Psoas muscle (tissue), 8 donors: ENCODE results near the gene RBKS. TPM values are rescaled to one million over a fixed set of nuclear protein-coding genes. Genes with fewer than 3 reads are reported as not detected.
A peak's percentile ranks its signal among the peaks of the same experiment; 100 is the strongest.

Source experiments
- ATAC-seq, 4 donors: fragments of 200-7000 bp; cut with Tn5 transposase; one replicate each; pipeline ENCODE4 v1.9.1; 2020; ENCODE audit warnings: moderate library complexity in 3 of 4, mild to moderate bottlenecking in 2 of 4
- DNase-seq, 2 donors: peaks; one replicate each; pipeline ENCODE4 v3.0.0-alpha.2; 2020
- H3K27ac ChIP-seq: fragments of 200-600 bp; one replicate; pipeline ENCODE4 v1.8.0; 2022
- H3K27me3 ChIP-seq, 3 donors: fragments of 200-600 bp in 1 of 3; one replicate each; pipeline versions ENCODE4 v1.6.1 to v1.8.0; 2013 to 2022; ENCODE audit warnings: low read length in 2 of 3, mild to moderate bottlenecking in 2 of 3, moderate library complexity in 1 of 3; ENCODE audit not compliant: insufficient read depth in 3 of 3
- H3K36me3 ChIP-seq, 2 donors: fragments of 200-600 bp in 1 of 2; one replicate each; pipeline versions ENCODE4 v1.6.1 to v1.8.0; 2013 to 2022; ENCODE audit warnings: low read depth in 1 of 2, mild to moderate bottlenecking in 1 of 2, moderate library complexity in 1 of 2; ENCODE audit not compliant: insufficient read depth in 1 of 2
- H3K4me1 ChIP-seq: fragments of 200-600 bp; one replicate; pipeline ENCODE4 v1.8.0; 2022
- H3K4me3 ChIP-seq: fragments of 200-600 bp; one replicate; pipeline ENCODE4 v1.8.0; 2022; ENCODE audit warnings: mild to moderate bottlenecking
- H3K9me3 ChIP-seq: fragments of 200-600 bp; one replicate; pipeline ENCODE4 v1.8.0; 2022
- CTCF ChIP-seq: fragments of 200-600 bp; IDR thresholded peaks from one replicate; pipeline ENCODE4 v1.8.0; 2022; ENCODE audit warnings: antibody characterized with exemption
- WGBS, 3 donors: extraction: QIAGEN DNeasy Blood & Tissue Kit; methylation state at CpG; one replicate each; pipeline versions ENCODE4 v1.1.6 to v1.1.7; 2013; 5-methylcytosine and 5-hydroxymethylcytosine counted together
- intact Hi-C, 2 donors: fragments of 100-400 bp; cut with DNase I; formaldehyde crosslinking; loops; one replicate each; pipeline versions ENCODE4 v1.11.0 to v1.14.2; 2022
- polyA plus RNA-seq, 3 donors: library from polyadenylated mRNA; stranded (reverse); fragments of 200-250 nt; gene quantifications; one replicate each; pipeline ENCODE4 v1.2.3, GENCODE V29; 2013
- total RNA-seq, 4 donors: library from RNA; stranded (reverse); fragmentation: NEBNext Ultra II Directional in 2 of 4; extraction: Animal tissue kit (Norgen Biotek cat#: 25700) in 2 of 4; gene quantifications; one replicate each; pipeline versions ENCODE4 v1.2.1 to v1.2.4, GENCODE V29; 2021 to 2023
- donor health status: healthy with polysubstance abuse.
- donor health status: DM: no; HTN: no; CAD: no; lungs with moderate emphysema.
- donor health status: Bipolar disorder and iron deficiency.
- donor health status: healthy.
- donor health status: DM: yes; HTN: yes; CAD: no.
- donor health status: DM: no; HTN: no; CAD: no.
- donor health status: DM: no; HTN: no; CAD: no.
- donor health status: DM: yes; HTN: yes; CAD: no.

Gene RBKS
- total and polyA plus RNA-seq, 7 donors: 3.5 to 7.3 (median 4.1) TPM

GRCh38 chr2:27921424-27921823, 31.2 kb upstream of the RBKS start:
- 95 to 100% (median 98%) methylated on average over 2 of the region's 2 CpGs for WGBS, 3 donors
- H3K4me1 ChIP-seq: peaks cover 27% of the 10 kb centered on the region
- no peaks in the 10 kb centered on the region for H3K36me3 ChIP-seq
- peak overlapping the region; percentile 53 for H3K27ac ChIP-seq
- no peaks in the 10 kb centered on the region for H3K27me3 ChIP-seq
- no peak for TF ChIP-seq CTCF
- DNase-seq: no peak
- intact Hi-C loops: no loop called here
- no peak for ATAC-seq
- no peaks in the 10 kb centered on the region for H3K9me3 ChIP-seq
- no peak overlapping the region for H3K4me3 ChIP-seq

GRCh38 chr2:27920148-27920885, 30.1 kb upstream of the RBKS start:
- peak overlapping the region; percentile 3 for H3K4me3 ChIP-seq
- peak overlapping the region; percentile 53 for H3K27ac ChIP-seq
- H3K36me3 ChIP-seq: no peaks in the 10 kb centered on the region

GRCh38 chr2:27916293-27916995, 26.3 kb upstream of the RBKS start:
- ATAC-seq (no peak), DNase-seq (no peak)
- Histone ChIP-seq H3K4me1 (peaks cover 64% of the 10 kb centered on the region), H3K4me3 (no peak overlapping the region), H3K36me3 (no peaks in the 10 kb centered on the region), H3K27ac (peak overlapping the region; percentile 84), H3K9me3 (no peaks in the 10 kb centered on the region), H3K27me3 (no peaks in the 10 kb centered on the region)
- intact Hi-C loops: loop anchor here in 1 of 2 donors (5.0 kb wide), 1 partner anchor 36 kb away; no protein-coding TSS in a partner anchor
- TF ChIP-seq CTCF: no peak
- WGBS, 3 donors: 85 to 99% (median 94%) methylated on average over 1 of the region's 1 CpG

More at GRCh38 chr2:27920148-27920885, 30.1 kb upstream of the RBKS start:
- no peak for DNase-seq
- ATAC-seq: peak; percentile 42 to 49 (median 45)
- H3K9me3 ChIP-seq: no peaks in the 10 kb centered on the region
- intact Hi-C loops: no loop called here
- TF ChIP-seq CTCF: no peak
- peaks cover 38% of the 10 kb centered on the region for H3K4me1 ChIP-seq
- no peaks in the 10 kb centered on the region for H3K27me3 ChIP-seq
- 23 to 28% (median 25%) methylated on average over 4 of the region's 4 CpGs for WGBS, 3 donors

- Histone ChIP-seq H3K9me3 (no peaks in the 10 kb centered on the region), H3K4me3 (peak overlapping the region; percentile 19), H3K4me1 (peaks cover 58% of the 10 kb centered on the region), H3K27ac (peak overlapping the region; percentile 84), H3K36me3 (no peaks in the 10 kb centered on the region), H3K27me3 (no peaks in the 10 kb centered on the region)
- no peak for TF ChIP-seq CTCF
- DNase-seq (no peak), ATAC-seq (no peak)
- intact Hi-C loops: loop anchor here in 1 of 2 donors (5.0 kb wide), 1 partner anchor 36 kb away; no protein-coding TSS in a partner anchor
Measured at GRCh38 chr2:27915874-27916273, 25.7 kb upstream of the RBKS start.
